HEK293 (cell line): Measurements from ENCODE around the gene KLHL8.

Experiments
- CTCF ChIA-PET: fragments of 350-600 bp; formaldehyde crosslinking; extraction: SDS; loops from one replicate; lab custom pipeline; 2021; ENCODE audit warnings: antibody characterized with exemption; lab: Yijun Ruan, JAX
- POLR2A ChIA-PET: fragments of 300-600 bp; formaldehyde crosslinking; extraction: SDS; loops from one replicate; lab custom pipeline; 2020; ENCODE audit warnings: antibody characterized with exemption, inconsistent platforms; lab: Yijun Ruan, JAX
- H3K27ac ChIP-seq: fragments of 200-500 bp; sonication (Bioruptor generic); 2 replicates; pipeline ENCODE4 v1.5.1; 2014; ENCODE audit warnings: low read depth, low read length, control low read depth, inconsistent platforms; ENCODE audit errors: extremely low read depth
- H3K36me3 ChIP-seq, 2 experiments: fragments of 200-500 bp in 1 of 2; sonication (Bioruptor generic) in 1 of 2; 1 replicate in 1 of 2; 2 replicates in 1 of 2; pipeline ENCODE4 v1.5.1; 2014 to 2017; ENCODE audit warnings: inconsistent platforms in 2 of 2, low read length in 2 of 2; ENCODE audit not compliant: control insufficient read depth in 2 of 2, insufficient read depth in 1 of 2
- H3K4me1 ChIP-seq: fragments of 200-500 bp; sonication (Bioruptor generic); 2 replicates; pipeline ENCODE4 v1.5.1; 2014; ENCODE audit warnings: mild to moderate bottlenecking, low read length, inconsistent platforms; ENCODE audit not compliant: control insufficient read depth, insufficient read depth
- H3K4me3 ChIP-seq: 2 replicates; pipeline ENCODE4 v1.5.1; 2011; ENCODE audit warnings: low read depth, mild to moderate bottlenecking, control low read depth, low read length, moderate library complexity
- H3K9me3 ChIP-seq: fragments of 200-500 bp; sonication (Bioruptor generic); 2 replicates; pipeline ENCODE4 v1.5.1; 2014; ENCODE audit warnings: low read depth, low read length, inconsistent platforms; ENCODE audit not compliant: control insufficient read depth, insufficient read depth
- BCL11A ChIP-seq: fragments of 450-650 bp; formaldehyde crosslinking; IDR thresholded peaks from 2 replicates; pipeline ENCODE4 v1.5.1; 2016; ENCODE audit warnings: low read depth, missing biosample characterization, missing genetic modification characterization
- KLF7 ChIP-seq: fragments of 450-650 bp; formaldehyde crosslinking; IDR thresholded peaks from 2 replicates; pipeline ENCODE4 v1.5.1; 2016; ENCODE audit warnings: missing biosample characterization, missing genetic modification characterization, borderline replicate concordance
- RBAK ChIP-seq: fragments of 450-650 bp; formaldehyde crosslinking; IDR thresholded peaks from 2 replicates; pipeline ENCODE4 v1.5.1; 2016; ENCODE audit warnings: missing biosample characterization, missing genetic modification characterization
- TSHZ1 ChIP-seq: fragments of 450-650 bp; formaldehyde crosslinking; IDR thresholded peaks from 2 replicates; pipeline ENCODE4 v1.5.1; 2016; ENCODE audit warnings: missing biosample characterization, missing genetic modification characterization, borderline replicate concordance
- ZBTB20 ChIP-seq: fragments of 450-650 bp; formaldehyde crosslinking; IDR thresholded peaks from 2 replicates; pipeline ENCODE4 v1.5.1; 2016; ENCODE audit warnings: missing biosample characterization, missing genetic modification characterization
- ZBTB44 ChIP-seq: fragments of 450-650 bp; IDR thresholded peaks from 2 replicates; pipeline ENCODE4 v1.5.1; 2018; ENCODE audit warnings: missing biosample characterization, mild to moderate bottlenecking, missing genetic modification characterization
- ZFP69B ChIP-seq: fragments of 450-650 bp; formaldehyde crosslinking; IDR thresholded peaks from 2 replicates; pipeline ENCODE4 v1.5.1; 2016; ENCODE audit warnings: missing biosample characterization, missing genetic modification characterization
- ZNF140 ChIP-seq: fragments of 450-650 bp; formaldehyde crosslinking; IDR thresholded peaks from 2 replicates; pipeline ENCODE4 v1.5.1; 2016; ENCODE audit warnings: missing biosample characterization, missing genetic modification characterization
- ZNF174 ChIP-seq: fragments of 450-650 bp; formaldehyde crosslinking; IDR thresholded peaks from 2 replicates; pipeline ENCODE4 v1.5.0; 2017; ENCODE audit warnings: missing biosample characterization, mild to moderate bottlenecking, missing genetic modification characterization
- ZNF202 ChIP-seq: fragments of 450-650 bp; formaldehyde crosslinking; IDR thresholded peaks from 2 replicates; pipeline ENCODE4 v1.5.1; 2016; ENCODE audit warnings: missing biosample characterization, missing genetic modification characterization, borderline replicate concordance
- ZNF248 ChIP-seq: fragments of 450-650 bp; formaldehyde crosslinking; IDR thresholded peaks from 2 replicates; pipeline ENCODE4 v1.5.1; 2017; ENCODE audit warnings: missing biosample characterization, missing genetic modification characterization
- ZNF274 ChIP-seq, 2 experiments: fragments of 200-500 bp in 1 of 2; fragments of 450-650 bp in 1 of 2; sonication (Bioruptor generic) in 1 of 2; formaldehyde crosslinking in 1 of 2; IDR thresholded peaks; 2 replicates each; pipeline versions ENCODE4 v1.5.1 to v1.6.1; 2014 to 2016; ENCODE audit warnings: borderline replicate concordance in 1 of 2, inconsistent platforms in 1 of 2, low read length in 1 of 2, missing biosample characterization in 1 of 2, missing genetic modification characterization in 1 of 2
- ZNF350 ChIP-seq: fragments of 450-650 bp; formaldehyde crosslinking; IDR thresholded peaks from 2 replicates; pipeline ENCODE4 v1.5.0; 2017; ENCODE audit warnings: missing biosample characterization, mild to moderate bottlenecking, missing genetic modification characterization
- ZNF398 ChIP-seq: fragments of 450-650 bp; formaldehyde crosslinking; IDR thresholded peaks from 2 replicates; pipeline ENCODE4 v1.5.1; 2017; ENCODE audit warnings: missing biosample characterization, missing genetic modification characterization
- ZNF449 ChIP-seq: fragments of 450-650 bp; formaldehyde crosslinking; IDR thresholded peaks from 2 replicates; pipeline ENCODE4 v1.5.1; 2017; ENCODE audit warnings: missing biosample characterization, mild to moderate bottlenecking, missing genetic modification characterization, moderate library complexity
- ZNF521 ChIP-seq: fragments of 450-650 bp; formaldehyde crosslinking; IDR thresholded peaks from 2 replicates; pipeline ENCODE4 v1.5.1; 2017; ENCODE audit warnings: missing biosample characterization, mild to moderate bottlenecking, missing genetic modification characterization
- ZNF558 ChIP-seq: fragments of 450-650 bp; formaldehyde crosslinking; IDR thresholded peaks from 2 replicates; pipeline ENCODE4 v1.5.1; 2016; ENCODE audit warnings: missing biosample characterization, missing genetic modification characterization
- ZNF561 ChIP-seq: fragments of 450-650 bp; IDR thresholded peaks from 2 replicates; pipeline ENCODE4 v1.5.1; 2018; ENCODE audit warnings: missing biosample characterization, missing genetic modification characterization, borderline replicate concordance
- ZNF639 ChIP-seq: fragments of 450-650 bp; formaldehyde crosslinking; IDR thresholded peaks from 2 replicates; pipeline ENCODE4 v1.5.1; 2016; ENCODE audit warnings: missing biosample characterization, missing genetic modification characterization
- ZNF830 ChIP-seq: fragments of 450-650 bp; IDR thresholded peaks from 2 replicates; pipeline ENCODE4 v1.5.0; 2018; ENCODE audit warnings: missing biosample characterization, missing genetic modification characterization, low read depth, mild to moderate bottlenecking, moderate library complexity
- ZNF837 ChIP-seq: fragments of 450-650 bp; formaldehyde crosslinking; IDR thresholded peaks from 2 replicates; pipeline ENCODE4 v1.5.1; 2016; ENCODE audit warnings: missing biosample characterization, missing genetic modification characterization

KLHL8 gene

GRCh38 chr4:87255755-87256154, 35.3 kb upstream of the KLHL8 start (continued):
- TF ChIP-seq ZNF350 (tag by site-specific recombination) (no peak), RBAK (tag by site-specific recombination) (no peak), BCL11A (tag by site-specific recombination) (no peak), ZNF202 (no peak), ZNF140 (no peak), ZNF521 (tag by site-specific recombination) (no peak), KLF7 (tag by site-specific recombination) (no peak), ZNF561 (no peak), ZNF398 (tag by site-specific recombination) (no peak)

- Histone ChIP-seq H3K4me1 (no peaks in the 10 kb centered on the region), H3K4me3 (no peak overlapping the region), H3K9me3 (no peaks in the 10 kb centered on the region), H3K27ac (no peak overlapping the region), H3K36me3 (no peaks in the 10 kb centered on the region)
- CTCF ChIA-PET, result interaction anchor here (1.1 kb wide), 1 partner anchor 158 kb away, joined by 4 read pairs; no protein-coding TSS in a partner anchor
- TF ChIP-seq ZNF558 (tag by site-specific recombination) (no peak), ZNF248 (tag by site-specific recombination) (no peak), ZNF837 (no peak)
- POLR2A ChIA-PET, result no interaction called here
Observed at GRCh38 chr4:87251106-87251505, 30.7 kb upstream of the KLHL8 start.

- Histone ChIP-seq H3K4me1 (no peaks in the 10 kb centered on the region), H3K27ac (no peak overlapping the region)
- TF ChIP-seq ZNF274 (IDR thresholded peaks at IDR 0.05; ENCODE audit: low read length) (no peak), ZNF274 (tag by site-specific recombination; IDR thresholded peaks at IDR 0.05; ENCODE audit: borderline replicate concordance) (no peak), RBAK (tag by site-specific recombination) (no peak), TSHZ1 (tag by site-specific recombination) (no peak), ZNF449 (tag by site-specific recombination) (no peak), ZNF398 (tag by site-specific recombination) (no peak), ZNF639 (tag by site-specific recombination) (no peak), ZBTB20 (tag by site-specific recombination) (no peak), ZNF350 (tag by site-specific recombination) (no peak), ZFP69B (no peak), ZNF830 (tag by site-specific recombination) (no peak), ZNF174 (no peak), ZBTB44 (tag by site-specific recombination) (no peak)
Observed at GRCh38 chr4:87250294-87250693, 29.9 kb upstream of the KLHL8 start.

More at GRCh38 chr4:87250294-87250693, 29.9 kb upstream of the KLHL8 start:
- CTCF ChIA-PET, result interaction anchor here (1.1 kb wide), 1 partner anchor 157 kb away, joined by 4 read pairs; no protein-coding TSS in a partner anchor
- Histone ChIP-seq H3K36me3 (no peaks in the 10 kb centered on the region), H3K4me3 (no peak overlapping the region), H3K9me3 (no peaks in the 10 kb centered on the region)
- POLR2A ChIA-PET, result no interaction called here
